ENCODE measurements around the gene GRB10.

- TF ChIP-seq, protein P1, sequence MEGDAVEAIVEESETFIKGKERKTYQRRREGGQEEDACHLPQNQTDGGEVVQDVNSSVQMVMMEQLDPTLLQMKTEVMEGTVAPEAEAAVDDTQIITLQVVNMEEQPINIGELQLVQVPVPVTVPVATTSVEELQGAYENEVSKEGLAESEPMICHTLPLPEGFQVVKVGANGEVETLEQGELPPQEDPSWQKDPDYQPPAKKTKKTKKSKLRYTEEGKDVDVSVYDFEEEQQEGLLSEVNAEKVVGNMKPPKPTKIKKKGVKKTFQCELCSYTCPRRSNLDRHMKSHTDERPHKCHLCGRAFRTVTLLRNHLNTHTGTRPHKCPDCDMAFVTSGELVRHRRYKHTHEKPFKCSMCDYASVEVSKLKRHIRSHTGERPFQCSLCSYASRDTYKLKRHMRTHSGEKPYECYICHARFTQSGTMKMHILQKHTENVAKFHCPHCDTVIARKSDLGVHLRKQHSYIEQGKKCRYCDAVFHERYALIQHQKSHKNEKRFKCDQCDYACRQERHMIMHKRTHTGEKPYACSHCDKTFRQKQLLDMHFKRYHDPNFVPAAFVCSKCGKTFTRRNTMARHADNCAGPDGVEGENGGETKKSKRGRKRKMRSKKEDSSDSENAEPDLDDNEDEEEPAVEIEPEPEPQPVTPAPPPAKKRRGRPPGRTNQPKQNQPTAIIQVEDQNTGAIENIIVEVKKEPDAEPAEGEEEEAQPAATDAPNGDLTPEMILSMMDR (IDR thresholded peaks at IDR 0.05) = no peak
- TF ChIP-seq POLR2A (IDR thresholded peaks at IDR 0.05) = no peak
Observed at GRCh38 chr7:50817561-50817960, 34.9 kb upstream of the GRB10 start.

Data from uterus (tissue), 2 donors.